Measurements from ENCODE around the gene CFDP1.
"Not testable (repeated sequence)": the region's sequence is repeated elsewhere in the genome, so short reads cannot be mapped to it uniquely, and the experiment has no call there.

The CFDP1 gene

DNA sequence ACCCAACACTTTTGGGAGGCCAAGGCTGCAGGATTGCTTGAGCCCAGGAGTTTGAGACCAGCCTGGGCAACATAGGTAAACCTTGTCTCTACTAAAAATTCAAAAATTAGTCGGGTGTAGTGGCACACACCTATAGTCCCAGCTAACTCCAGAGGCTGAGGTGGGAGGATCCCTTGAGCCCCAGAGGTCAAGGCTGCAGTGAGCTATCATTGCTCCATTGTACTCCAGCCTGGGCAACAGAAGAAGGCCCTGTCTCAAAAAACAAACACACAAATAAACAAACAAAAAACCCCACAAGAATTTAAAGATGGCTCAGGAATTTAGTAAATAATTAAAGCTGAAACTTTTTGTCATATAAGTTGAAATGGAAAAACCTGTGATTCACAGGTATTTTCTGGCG, 33.5 kb upstream of the CFDP1 start:
- DNase-seq (ENCODE audit: low read depth) = no peak
- TF ChIP-seq, protein P1, sequence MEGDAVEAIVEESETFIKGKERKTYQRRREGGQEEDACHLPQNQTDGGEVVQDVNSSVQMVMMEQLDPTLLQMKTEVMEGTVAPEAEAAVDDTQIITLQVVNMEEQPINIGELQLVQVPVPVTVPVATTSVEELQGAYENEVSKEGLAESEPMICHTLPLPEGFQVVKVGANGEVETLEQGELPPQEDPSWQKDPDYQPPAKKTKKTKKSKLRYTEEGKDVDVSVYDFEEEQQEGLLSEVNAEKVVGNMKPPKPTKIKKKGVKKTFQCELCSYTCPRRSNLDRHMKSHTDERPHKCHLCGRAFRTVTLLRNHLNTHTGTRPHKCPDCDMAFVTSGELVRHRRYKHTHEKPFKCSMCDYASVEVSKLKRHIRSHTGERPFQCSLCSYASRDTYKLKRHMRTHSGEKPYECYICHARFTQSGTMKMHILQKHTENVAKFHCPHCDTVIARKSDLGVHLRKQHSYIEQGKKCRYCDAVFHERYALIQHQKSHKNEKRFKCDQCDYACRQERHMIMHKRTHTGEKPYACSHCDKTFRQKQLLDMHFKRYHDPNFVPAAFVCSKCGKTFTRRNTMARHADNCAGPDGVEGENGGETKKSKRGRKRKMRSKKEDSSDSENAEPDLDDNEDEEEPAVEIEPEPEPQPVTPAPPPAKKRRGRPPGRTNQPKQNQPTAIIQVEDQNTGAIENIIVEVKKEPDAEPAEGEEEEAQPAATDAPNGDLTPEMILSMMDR (IDR thresholded peaks at IDR 0.05; ENCODE audit: control insufficient read depth, insufficient read depth, low read depth, low read length, missing control alignments) = no peak
- no peak overlapping the region for H3K4me3 ChIP-seq (ENCODE audit: control insufficient read depth, low read depth, low read length)

DNA sequence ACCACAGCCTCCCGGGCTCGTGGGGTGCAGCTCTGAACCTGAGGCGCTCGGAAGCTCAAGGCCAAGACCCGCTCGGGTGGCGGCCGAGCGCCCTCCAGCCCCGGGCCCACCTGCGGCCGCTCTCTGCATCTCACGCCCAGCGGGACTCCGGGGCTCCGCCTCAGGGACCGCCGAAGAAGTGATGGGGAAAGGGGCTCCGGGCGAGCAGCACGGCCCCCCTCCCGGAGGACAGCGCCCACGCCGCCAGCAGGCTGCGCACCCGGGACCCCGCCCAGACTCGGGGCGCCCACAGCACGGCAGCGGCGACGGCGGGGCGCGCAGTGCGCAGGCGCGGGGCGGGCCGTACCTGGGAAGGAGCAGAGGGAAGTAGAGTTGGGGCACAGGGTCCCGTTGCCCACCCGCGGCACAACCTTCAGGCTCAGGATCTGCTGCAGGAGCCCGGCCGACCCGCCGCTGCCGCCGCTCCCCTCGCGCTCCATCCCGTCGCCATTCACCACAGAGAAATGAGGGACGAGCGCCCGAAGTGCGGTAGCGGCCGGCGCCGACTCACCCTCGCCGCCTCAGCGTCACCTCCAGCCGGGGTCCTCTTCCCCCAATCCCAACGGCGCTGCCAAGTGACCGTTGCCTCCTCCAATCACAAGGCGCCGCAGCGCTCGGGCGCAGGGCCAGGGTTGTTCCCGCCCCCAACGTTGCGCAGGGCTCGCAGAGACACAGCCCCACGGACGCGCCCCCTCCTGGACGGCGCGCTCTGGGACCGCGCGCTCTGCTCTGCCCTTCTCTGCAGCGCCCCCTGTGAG, 31.0 kb upstream of the CFDP1 start, which contains the start of gene TMEM170A:
Gene TMEM170A (minus strand): TSS at position 568 of the 797 bp plus-strand sequence. CDS start 89 bp downstream, at position 479.
- DNase-seq (ENCODE audit: low read depth) = peak; percentile 93
- H3K4me3 ChIP-seq (ENCODE audit: control insufficient read depth, low read depth, low read length) = peak within 1 kb of the TSS; percentile 89
- TF ChIP-seq, protein P1 (IDR thresholded peaks at IDR 0.05; ENCODE audit: control insufficient read depth, insufficient read depth, low read depth, low read length, missing control alignments) = peak; percentile 100

DNA sequence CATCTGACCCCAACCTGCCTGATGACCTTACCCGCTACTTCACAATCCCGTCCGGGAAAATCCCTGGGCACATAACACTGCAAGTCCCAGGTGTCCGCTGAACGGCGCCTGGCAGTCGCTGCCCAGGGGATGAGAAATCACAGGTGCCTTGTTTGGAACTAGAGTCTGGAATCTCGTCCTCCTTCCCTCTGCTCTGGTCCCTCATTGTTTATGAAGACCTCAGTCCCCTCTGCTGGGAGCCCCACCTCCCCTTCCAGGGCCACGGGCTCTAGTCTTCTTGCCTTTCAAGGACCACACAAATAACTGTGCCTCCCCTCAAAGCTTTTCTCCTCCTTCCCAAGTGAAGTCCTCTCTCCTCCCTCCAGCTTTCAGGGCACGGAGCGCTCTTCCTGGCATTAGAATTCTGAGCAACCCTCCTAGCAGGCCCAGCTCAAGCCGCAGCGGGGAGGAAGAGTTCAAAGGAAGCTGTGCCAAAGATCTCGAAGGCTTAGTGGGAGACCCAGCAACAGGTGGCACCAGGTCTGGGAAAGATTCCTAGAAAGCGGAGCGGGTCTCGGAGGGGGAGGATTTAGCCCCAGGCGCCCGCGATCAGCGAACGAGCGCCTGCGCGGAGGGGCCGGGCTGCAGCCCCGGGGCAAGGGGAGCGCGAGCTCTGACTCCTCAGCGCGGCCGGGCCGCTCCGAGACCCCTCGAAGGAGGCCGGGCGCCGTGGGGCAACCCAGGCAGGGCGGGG, 30.3 kb upstream of the CFDP1 start:
- DNase-seq (ENCODE audit: low read depth) = not testable (repeated sequence)
- H3K4me3 ChIP-seq (ENCODE audit: control insufficient read depth, low read depth, low read length) = peak overlapping the region; percentile 89

DNA sequence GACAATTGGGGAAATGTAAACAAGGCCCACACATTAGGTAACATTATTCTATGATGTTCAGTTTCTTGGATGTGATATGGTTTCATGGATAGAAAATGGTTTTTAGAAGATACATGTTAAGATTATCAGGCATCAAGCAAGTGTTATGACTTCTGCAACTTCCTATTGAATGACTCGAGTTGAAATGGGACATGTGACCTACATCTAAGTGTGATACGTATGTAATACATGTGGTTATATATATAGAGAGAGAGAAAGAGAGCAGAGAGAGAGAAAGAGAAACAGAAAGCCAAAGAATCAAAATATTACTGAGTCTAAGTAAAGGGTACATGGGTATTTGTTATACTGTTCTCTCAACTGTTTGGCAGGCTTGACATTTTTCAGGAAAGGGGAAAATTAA, 29.5 kb upstream of the CFDP1 start:
- no peak for DNase-seq (ENCODE audit: low read depth)
- no peak overlapping the region for H3K4me3 ChIP-seq (ENCODE audit: control insufficient read depth, low read depth, low read length)
- TF ChIP-seq, protein P1 (IDR thresholded peaks at IDR 0.05; ENCODE audit: control insufficient read depth, insufficient read depth, low read depth, low read length, missing control alignments) = no peak

DNA sequence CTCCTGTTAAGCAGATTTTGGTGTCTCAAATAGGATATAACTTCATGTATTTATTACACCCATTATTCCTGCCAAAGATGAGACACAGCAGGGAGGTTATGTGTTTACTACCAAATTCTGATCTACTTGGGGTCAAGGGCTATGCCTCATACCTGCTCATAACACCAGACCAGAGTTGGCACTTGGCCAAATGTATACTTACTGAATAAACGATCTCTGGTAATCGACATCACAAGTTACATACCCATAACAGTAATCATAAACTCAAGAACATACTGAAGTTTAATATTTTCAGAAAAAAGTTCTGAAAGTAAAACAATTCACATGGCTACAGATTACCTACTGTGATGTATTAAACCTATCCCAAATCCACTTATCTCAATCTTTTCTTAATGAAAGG, 28.3 kb upstream of the CFDP1 start:
- TF ChIP-seq, protein P1 (IDR thresholded peaks at IDR 0.05; ENCODE audit: control insufficient read depth, insufficient read depth, low read depth, low read length, missing control alignments) = no peak
- DNase-seq (ENCODE audit: low read depth) = no peak
- H3K4me3 ChIP-seq (ENCODE audit: control insufficient read depth, low read depth, low read length) = no peak overlapping the region

DNA sequence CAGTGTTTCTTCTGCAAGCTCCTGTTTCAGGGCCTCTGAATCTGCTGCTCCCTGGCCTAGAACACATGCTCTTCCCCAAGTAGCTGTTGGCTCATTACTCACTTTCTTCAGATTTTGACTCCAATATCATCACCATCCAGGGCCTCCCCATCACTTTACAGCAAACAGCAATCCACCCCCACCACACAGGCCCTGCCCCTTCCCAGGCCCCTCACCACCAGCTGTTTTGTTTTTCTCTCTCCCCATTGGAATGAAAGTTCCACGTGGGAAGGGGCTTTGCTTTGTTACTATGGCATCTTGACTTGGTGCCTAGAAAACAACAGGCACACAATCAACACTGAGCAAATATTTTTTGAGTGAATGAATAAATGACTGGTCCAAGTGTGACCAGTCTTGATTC, 27.1 kb upstream of the CFDP1 start:
- DNase-seq (ENCODE audit: low read depth) = no peak
- no peak overlapping the region for H3K4me3 ChIP-seq (ENCODE audit: control insufficient read depth, low read depth, low read length)
- TF ChIP-seq, protein P1 (IDR thresholded peaks at IDR 0.05; ENCODE audit: control insufficient read depth, insufficient read depth, low read depth, low read length, missing control alignments) = no peak

DNA sequence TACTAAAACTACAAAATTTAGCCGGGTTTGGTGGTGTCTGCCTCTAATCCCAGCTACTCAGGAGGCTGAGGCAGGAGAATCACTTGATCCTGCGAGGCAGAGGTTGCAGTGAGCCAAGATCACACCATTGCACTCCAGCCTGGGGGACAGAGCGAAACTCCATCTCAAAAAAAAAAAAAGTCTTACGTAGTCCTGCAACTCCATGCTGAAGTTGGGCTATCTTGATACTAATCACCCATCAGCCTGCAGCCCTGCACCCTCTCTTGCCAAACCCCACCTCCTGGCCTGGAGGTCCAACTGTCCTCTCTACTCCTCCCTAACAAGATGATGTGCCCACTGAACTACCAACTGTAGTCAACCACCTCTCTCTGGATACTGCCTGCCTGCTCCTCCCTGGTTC, 26.4 kb upstream of the CFDP1 start:
- TF ChIP-seq, protein P1 (IDR thresholded peaks at IDR 0.05; ENCODE audit: control insufficient read depth, insufficient read depth, low read depth, low read length, missing control alignments) = no peak
- no peak overlapping the region for H3K4me3 ChIP-seq (ENCODE audit: control insufficient read depth, low read depth, low read length)
- DNase-seq (ENCODE audit: low read depth) = no peak
